HG02623 (cell line): ENCODE data around the gene CDC34.

Source experiments
- ATAC-seq: cut with Tn5 transposase; IDR thresholded peaks from one replicate; pipeline ENCODE4 v1.9.1; 2021; ENCODE audit warnings: moderate library complexity; ENCODE audit not compliant: unreplicated experiment

Gene CDC34

DNA sequence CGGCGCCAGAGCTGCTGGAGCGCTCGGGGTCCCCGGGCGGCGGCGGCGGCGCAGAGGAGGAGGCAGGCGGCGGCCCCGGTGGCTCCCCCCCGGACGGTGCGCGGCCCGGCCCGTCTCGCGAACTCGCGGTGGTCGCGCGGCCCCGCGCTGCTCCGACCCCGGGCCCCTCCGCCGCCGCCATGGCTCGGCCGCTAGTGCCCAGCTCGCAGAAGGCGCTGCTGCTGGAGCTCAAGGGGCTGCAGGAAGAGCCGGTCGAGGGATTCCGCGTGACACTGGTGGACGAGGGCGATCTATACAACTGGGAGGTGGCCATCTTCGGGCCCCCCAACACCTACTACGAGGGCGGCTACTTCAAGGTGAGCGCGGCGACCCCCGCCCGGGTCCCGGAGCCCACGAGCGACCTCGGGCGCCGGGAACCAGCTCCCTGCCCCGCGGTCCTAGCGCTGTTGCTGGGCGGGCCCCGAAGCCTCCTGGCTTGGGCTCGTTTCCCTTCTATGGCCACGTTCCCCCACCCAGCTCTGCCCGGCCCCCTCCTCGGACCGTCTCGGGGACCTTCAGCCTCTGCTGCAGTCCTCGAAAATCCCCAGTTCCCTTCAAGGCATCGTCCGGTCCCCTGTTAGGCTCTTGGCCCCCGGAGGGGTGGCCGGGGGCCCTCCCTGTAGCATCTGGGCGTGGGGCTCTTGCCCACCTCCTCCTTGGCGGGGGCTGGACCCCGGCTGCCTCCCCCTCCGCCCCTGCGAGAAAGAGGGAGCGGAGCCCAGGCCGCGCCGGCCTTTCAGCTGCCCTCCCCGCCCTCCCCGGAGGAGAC is at the start of gene CDC34:
Gene CDC34, plus strand, starts transcription at position 8 of the 808 bp plus-strand sequence. Its CDS starts 172 bp downstream, at position 180.
- ATAC-seq = peak; percentile 17

- ATAC-seq = no peak
These were observed 49.1 kb upstream of the CDC34 start for GRCh38 chr19:482186-483041.

DNA sequence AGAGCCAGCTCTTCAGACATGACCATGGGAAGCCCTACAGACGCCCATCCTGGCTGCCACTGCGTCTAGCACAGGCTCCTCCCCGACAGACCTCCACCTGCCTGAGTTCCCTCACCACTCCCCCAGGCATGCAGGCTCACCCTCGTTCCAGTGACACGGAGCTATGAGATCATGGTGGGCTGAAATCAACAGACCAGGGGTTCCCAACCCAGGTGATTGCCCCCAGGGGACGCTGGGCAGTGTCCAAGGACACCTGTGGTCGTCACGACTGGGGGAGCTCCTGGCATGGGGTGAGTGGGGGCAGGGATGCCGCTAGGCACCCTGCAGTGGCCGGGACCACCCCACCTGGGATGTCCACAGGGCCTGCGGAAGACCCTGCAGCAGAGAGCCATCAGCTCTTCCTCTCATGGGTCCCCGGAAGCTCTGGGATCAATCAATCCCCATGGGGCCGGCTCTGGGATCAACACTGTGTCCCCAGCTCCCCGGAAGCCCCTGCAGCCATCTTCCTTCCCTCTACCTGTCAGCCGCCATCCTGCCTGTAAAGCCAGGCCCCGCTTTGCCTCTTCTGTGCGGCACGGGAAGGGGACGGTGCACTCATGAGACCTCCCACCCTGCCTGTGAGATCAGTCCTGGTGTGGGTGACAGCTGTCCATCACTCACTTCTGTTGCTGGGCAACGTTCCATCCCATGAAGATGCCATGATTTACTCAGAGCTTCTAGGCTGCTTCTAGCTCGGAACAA is 48.1 kb upstream of the CDC34 start:
- ATAC-seq = no peak

GRCh38 chr19:484494-484893 is 47.1 kb upstream of the CDC34 start:
- no peak for ATAC-seq

- ATAC-seq = no peak
These were observed 46.5 kb upstream of the CDC34 start for GRCh38 chr19:485077-485476.

GRCh38 chr19:485583-486236 is 45.9 kb upstream of the CDC34 start:
- no peak for ATAC-seq

DNA sequence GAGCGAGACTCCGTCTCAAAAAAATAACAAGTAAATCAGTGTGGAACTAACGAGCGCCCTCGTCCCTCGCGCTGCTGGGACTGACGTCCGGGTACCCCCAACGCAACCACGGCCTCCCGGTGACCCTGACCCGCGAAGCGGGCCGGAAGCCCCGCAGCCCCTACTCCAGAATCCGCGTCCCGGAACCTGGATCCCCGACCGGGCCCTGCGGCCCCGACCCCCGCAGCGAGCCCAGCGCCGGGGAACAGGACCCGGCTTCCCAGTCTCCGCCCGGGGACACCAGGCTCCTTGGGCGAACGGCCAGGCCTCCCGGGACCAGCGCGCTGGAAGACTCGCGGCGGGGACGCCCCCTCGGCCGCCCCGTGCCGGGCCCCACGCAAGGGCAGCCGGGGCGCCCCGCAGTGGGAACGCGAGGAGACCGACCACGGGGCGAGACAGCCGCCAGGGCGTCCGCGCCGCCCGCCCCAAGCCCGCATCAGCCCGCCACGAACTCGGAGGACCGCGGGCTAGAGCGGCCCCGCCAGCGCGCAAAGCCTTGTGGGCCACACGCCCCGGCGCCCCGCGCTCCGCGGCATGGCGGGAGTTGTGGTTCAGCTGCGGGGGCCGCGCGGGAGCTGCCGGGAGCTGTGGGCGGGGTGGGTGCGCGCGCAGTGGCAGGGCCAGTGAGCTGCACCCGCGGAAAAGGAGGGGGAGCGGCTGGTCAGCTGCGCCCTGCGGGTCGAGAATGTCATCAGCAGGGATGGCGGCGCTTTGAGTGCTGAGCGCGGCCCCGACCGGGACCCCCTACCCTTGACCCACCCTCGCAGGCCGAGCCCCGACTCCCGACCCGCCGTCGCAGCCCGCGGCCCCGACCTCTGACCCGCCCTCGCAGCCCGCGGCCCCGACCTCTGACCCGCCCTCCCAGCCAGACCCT is 42.8 kb upstream of the CDC34 start:
- ATAC-seq = peak; percentile 78

GRCh38 chr19:489418-490196 is 42.0 kb upstream of the CDC34 start:
- no peak for ATAC-seq

- no peak for ATAC-seq
These were observed 40.3 kb upstream of the CDC34 start for GRCh38 chr19:491146-491741.

DNA sequence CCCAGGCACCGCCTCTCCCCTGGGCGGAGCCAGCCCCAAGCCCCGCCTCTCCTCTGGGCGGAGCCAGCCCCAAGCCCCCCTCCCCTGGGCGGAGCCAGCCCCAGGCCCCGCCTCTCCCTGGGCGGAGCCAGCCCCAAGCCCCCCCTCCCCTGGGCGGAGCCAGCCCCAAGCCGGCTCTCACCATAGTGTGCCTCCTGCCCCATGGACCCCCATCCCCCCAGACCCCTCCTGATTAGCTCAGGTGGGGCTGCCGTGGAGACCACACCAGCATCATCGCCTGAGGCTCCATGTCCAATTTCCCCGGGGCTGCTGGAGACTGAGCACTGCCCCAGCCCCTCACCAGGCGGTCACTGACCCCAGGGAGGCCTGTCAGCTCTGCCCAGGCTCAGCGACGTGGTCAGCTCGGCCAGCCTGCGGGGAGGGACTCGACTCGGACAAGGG is 39.4 kb upstream of the CDC34 start:
- no peak for ATAC-seq

- ATAC-seq = no peak
These were observed 38.0 kb upstream of the CDC34 start for GRCh38 chr19:493391-494170.

DNA sequence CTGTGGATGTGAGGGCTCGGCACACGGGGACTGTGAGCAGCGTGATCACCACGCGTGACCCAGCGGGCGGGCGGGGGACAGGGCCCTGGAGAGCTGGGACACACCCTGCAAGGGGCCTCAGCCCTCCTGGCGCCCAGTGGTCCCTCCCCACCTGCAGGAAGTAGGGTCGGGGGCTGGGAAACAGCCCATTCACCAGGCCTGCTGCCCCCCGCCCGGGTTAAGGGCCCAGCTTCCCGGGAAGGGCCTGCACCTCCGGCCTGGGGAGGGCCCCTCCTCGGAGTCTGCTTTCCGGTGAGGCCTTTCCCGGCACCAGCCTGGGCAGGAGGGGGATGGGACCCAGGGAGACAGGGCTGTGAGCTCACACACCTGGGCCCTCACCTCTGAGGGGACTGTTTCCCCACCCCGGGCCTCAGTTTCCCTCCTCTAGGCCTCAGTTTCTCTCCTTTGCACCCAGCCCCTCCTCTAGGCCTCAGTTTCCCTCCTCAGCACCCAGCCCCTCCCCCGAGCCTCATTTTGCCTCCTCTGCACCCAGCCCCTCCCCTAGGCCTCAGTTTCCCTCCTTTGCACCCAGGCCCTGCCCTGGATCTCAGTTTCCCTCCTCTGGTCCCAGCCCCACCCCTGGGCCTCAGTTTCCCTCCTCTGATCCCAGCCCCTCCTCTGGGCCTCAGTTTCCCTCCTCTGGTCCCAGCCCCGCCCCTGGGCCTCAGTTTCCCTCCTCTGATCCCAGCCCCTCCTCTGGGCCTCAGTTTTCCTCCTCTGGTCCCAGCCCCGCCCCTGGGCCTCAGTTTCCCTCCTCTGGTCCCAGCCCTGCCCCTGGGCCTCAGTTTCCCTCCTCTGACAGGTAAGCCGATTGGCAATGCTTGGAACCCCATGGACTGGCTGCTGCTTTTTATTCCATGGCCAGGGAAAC is 37.1 kb upstream of the CDC34 start:
- no peak for ATAC-seq

DNA sequence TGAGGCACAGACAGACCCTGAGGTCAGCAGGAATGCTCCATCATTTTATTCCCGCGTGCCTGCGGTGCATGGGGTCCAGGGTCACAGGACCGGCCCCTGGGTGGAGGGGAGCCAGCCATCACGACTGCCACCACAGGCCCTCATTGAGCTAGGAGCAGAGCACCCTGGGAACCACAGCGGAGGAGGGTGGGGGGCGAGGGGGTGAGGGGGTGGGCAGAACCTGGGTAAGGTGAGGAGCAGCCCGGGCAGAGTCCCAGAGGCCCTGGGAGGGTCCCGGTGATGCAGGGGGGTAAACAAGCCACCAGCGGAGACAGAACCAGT is 36.5 kb upstream of the CDC34 start:
- no peak for ATAC-seq

GRCh38 chr19:495402-496111 is 36.0 kb upstream of the CDC34 start:
- no peak for ATAC-seq

DNA sequence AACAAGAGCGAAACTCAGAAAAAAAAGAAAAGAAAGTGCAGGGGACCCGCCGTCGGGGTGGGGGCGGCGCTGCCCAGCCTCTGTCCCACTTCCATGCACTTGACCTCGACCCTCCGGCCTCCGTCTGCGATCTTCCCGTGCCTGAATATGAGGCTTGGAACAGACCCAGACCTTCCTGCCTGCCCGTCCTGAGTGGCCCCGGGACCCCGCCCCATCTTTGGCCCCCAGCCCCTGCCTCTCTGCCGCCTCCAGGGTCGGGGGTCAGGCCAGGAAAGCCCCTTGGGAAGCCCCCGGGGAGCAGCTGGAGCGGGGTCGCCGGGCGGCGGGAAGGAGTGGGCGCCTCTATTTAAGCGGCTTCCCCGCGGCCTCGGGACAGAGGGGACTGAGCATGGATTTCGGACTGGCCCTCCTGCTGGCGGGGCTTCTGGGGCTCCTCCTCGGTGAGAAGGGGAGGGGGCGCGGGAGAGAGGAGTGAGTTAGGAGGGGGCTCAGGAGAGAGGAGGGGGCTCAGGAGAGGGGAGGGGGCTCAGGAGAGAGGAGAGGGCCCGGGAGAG is 35.4 kb upstream of the CDC34 start, which contains the start of gene MADCAM1:
Gene MADCAM1, plus strand, starts transcription at position 375 of the 554 bp plus-strand sequence. Its CDS starts 14 bp downstream, at position 389.
- no peak for ATAC-seq

- ATAC-seq = no peak
These were observed 34.6 kb upstream of the CDC34 start for GRCh38 chr19:496986-497385.
